Activated T-helper 9 cell treated with anti-CD3 and anti-CD28 coated beads, Interleukin-2, amount 50 U/mL, for 16 hours (primary cell): ENCODE data around the gene CNPPD1.

Experiments
- DNase-seq: peaks from one replicate; pipeline ENCODE4 v3.0.0-alpha.2; 2020; ENCODE audit warnings: low read depth

CNPPD1 gene

GRCh38 chr2:219122202-219122980 is 54.3 kb downstream of the CNPPD1 start:
- DNase-seq, result no peak
